HG03571 (cell line): ENCODE results near the gene HEBP2.
"Not testable (repeated sequence)": the region's sequence is repeated elsewhere in the genome, so short reads cannot be mapped to it uniquely, and the experiment has no call there.

Experiments used
- ATAC-seq: cut with Tn5 transposase; IDR thresholded peaks from one replicate; pipeline ENCODE4 v1.9.1; 2021; ENCODE audit not compliant: unreplicated experiment

HEBP2 gene

DNA sequence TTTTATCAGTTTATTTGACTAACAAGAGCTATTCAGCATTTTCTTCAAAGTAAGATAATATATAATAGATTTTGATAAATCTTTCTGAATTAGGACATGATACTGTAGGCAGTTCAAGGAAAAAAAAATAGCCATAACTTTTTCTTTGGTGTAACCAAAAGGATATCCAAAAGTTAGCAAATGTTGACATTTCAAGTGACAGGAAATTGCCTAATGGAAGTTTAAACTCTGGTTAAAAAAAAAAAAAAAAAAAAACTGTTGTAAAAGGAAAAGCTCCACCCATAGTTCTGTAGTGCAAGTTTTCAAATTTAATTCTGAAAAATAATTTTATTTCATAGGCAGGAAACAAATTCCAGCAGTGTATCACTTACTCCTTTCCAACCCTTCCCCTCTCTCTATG lies 18.8 kb downstream of the HEBP2 start:
- no peak for ATAC-seq

DNA sequence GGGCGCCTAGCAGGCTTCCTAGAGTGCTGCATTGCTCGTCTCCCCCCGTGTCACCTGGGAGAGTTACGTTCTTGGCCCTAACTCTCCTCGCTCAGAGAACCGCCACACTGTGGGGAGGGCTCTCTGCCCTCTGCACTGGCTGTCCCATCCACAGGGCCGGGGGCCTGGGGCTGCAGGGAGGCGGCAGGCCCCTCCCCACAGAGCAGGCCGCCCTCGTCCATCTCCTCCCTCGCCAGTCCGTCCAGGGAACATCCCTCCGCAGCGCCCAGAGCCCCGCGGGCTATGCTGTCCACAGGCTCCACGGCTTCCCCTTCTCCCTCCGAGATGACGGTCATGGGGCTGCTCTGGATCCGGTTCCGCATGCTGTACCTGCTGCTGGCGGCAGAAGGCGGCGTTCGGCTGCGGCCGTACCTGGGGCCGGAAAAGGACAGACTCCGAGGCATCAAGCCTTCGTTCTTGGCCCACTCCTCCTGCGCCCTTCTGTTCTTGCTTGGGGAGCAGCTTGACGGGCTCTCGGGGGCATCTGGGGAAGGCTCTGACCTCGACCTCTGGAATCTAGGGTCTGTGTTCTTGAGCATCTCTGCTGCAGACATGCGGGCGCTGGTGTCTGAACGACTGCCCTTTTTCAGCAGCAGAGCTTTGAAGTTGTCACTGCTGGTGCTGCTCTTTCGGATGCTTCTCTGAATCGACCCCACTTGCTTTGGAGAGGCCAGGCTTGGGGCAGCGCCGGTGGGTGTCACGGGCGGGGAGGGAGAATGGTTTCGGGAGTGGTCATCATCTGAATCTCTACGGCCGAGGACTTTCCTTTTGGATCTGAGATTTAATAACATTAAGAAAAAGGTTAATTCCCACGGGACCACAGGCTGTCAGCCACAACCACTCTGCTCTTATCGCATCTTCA lies 20.2 kb downstream of the HEBP2 start:
- ATAC-seq = no peak

DNA sequence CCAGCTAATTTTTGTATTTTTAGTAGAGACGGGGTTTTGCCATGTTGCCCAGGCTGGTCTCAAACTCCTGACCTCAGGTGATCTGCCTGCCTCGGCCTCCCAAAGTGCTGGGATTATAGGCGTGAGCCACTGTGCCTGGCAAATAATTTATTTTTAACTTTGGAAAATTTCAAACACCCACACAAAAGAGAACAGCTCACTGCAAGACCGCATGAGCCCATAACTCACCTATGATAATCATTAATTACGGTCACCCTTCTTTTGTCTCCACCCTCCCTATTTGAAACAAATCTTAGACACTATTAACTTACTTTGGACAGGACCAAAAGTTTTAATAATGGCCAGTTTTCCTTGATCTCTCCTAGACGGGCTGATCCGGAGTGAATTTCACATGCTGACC lies 21.2 kb downstream of the HEBP2 start:
- not testable (repeated sequence) for ATAC-seq

DNA sequence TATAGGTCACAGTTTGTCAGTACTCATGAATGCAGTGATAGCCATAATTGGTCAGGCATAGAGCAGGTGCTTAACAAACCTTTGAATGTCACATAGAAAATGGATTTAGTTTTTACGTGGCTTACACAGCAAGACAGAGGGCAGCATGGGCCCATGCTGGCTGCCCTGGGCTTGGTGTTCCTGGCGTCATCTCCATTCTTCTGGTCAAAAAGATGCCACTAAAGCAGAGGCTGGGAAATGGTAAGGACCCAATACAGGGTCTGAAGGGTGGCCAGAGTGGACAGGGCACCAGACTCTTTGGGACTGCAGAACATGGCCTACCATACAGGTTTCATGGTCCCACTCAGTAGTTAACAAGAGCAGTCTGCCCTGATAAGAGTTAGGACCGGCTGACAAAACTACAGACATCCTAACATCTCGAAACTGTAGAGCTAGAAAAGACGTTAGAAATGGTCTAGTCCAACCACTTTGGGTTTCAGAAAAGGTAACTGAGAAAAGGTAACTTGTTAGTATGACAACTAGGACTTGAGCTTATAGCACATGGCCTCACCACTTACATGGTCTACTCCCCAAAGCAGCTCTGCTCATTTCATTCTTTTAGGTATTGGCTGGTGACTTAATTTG lies 22.6 kb downstream of the HEBP2 start:
- ATAC-seq = no peak

DNA sequence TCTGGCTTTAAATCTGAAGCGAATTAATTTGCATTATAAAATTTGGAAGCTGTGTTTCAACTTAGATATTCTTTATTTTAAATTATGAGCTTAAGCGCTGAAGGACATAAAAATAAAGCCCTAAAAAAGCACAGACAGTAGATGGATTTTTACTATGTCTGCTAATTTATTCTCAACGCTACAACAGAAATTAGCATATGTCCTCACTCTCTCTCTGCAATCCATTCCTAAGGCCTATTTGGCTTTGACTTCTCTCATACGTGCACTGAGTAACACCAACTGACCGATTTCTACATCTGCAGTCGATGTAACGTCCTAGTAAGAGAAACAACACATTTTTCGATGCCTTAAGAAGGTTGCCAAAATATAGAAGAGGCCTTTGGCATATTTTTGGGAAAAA lies 23.7 kb downstream of the HEBP2 start:
- no peak for ATAC-seq

DNA sequence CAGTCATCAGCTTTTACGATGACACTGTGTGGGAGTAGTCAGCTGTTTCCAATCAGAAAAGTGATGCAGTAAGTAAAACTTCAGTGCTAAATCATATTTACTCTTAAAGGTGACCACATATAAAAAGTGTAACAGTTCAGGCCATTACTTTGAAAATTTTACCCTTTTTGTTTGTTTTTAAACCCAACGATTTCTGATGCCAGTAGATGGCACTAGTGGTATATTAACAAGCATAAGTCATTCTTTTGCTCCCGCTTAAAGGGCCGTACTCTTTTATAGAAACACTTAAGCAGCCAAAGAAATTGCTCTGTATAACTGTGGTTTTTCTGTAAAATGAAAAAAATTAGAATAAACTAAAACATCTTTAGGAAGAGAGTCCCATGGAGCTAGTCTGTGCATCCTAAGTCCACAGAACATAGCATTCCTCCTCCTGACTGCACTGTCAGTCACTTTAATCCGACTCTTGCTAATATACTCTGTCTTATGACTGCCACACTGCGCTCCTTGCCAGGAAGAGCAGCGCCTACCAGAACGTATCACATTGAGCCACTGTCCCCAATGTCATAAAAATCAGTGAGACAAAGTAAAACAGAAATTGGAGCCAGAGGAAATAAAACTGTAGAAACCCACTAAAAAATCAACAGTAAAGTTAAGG lies 25.0 kb downstream of the HEBP2 start:
- ATAC-seq = no peak

DNA sequence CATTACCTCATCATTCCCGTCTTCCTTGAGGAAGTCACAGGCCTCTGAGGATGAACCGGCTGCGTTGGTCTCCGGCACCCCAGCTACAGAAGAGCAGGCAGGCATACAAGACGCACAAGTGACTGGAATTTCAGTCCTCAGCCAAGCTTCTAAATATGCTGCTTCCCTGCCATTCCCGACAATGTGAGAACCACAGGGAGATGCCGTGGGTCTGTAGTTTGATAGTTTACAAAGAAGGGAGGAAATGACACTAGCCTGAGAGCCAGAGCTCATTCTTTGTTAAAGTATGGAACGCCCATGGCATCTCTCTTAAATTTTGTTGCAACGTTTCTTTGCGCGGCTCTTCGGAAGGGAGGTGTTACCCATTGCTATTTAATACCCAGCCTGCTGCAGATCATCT lies 25.7 kb downstream of the HEBP2 start:
- no peak for ATAC-seq

DNA sequence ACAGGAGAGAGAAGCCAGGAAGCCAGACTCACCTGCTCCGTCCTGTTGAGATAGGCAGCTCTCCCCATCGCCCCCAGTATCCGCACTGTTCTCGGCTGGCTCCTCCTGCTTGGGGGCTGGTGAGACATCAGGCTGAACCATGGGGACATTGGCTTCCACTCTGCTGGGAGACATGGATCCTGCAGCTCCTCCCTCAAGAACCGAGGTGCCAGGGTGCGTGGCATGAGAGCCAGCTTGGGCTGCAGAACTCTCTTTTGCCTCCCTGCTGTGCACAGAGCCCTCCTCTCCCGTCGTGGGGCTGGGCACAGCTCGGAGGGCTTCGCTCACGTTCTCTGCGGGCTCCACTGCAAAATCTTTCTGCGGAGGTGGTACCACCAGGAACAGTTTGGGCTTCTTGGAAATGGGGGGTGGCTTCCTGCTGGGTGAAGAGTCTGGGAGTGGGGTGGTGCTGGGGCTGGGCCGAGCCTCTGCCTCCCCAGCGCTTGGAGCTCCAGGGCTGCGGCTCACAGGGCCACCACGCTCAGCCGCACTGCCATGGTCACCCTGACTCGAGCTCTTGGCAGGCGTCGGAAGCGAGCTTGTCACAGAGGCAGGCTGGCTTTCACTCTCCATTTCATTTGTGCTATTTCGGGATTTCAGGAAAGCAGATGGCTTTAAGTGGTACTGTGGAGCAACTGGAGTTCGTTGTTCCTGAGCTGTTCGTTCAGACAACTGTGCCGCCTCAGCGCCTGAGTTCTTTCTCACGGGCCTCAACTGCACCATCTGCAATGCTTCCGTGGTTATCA lies 26.5 kb downstream of the HEBP2 start:
- no peak for ATAC-seq

DNA sequence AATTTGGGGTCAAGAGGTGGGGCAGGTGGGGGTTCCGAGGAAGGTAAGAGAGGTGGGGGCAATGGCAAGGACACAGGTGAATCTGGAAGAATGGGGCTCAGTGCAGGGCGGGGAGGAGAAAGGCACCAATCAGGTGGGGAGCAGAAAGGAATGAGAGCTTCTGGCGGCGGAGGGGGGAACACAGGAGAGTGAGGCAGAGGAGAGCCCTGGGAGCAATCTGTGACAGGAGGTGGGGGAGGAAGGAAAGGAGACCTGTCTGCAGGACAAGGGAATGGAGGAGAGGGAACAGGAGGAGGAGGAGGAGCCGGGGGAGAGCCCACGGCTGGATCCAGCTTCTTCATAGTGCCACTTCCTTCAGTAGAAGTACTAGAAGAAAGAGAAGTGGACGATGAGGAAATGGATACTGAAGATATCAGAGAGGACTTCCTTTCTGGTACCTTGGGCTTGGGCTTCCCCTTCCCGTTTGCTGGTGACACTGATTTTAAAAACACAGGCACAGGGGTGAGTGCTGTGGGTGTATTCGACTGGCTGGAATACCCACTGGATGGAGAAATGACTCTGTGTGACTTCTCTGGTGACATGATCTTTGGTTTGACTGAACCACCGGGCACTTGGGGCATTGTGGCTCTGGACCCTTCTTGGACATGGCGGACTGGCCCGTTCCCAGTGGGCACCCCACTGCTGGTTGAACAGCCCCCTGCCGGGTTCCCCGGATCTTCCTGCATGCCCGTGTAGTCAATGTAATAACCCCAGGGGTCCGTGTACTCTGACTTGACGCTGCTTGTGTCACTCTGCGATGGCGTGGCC lies 27.4 kb downstream of the HEBP2 start:
- ATAC-seq = no peak

DNA sequence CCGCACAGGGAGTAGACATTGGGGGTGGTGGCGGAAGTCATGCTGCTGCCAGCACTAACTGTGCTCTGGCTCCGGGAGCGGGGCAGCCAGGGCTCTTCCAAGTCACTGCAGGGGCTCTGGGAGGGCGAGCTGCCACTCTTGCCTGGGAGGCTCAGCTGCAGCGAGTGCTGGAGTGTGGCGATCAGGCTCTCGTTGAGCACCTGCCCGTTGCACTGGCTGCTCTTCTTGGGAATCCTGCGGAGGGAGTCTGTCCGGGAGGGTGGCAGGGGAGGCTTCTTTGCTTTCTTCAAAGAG lies 28.0 kb downstream of the HEBP2 start:
- ATAC-seq = no peak

DNA sequence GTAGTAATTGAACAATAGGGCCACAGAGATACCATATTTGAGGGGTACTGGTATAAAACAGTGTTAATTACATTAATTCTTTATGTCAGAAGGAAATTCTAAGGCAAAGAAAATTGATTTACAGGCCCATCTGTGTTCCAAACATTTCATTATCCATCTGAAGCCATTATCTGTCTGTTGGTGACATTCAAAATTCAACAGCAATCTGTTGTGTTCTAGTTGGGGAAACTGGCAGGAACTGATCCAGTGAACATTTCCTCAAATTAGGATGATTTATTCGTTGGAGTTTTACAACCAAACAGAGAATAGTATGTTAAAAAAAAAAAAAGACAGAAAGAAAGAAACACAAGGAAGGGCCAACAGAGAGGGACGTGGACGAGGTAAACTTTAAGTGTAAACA lies 30.1 kb downstream of the HEBP2 start:
- ATAC-seq = no peak

DNA sequence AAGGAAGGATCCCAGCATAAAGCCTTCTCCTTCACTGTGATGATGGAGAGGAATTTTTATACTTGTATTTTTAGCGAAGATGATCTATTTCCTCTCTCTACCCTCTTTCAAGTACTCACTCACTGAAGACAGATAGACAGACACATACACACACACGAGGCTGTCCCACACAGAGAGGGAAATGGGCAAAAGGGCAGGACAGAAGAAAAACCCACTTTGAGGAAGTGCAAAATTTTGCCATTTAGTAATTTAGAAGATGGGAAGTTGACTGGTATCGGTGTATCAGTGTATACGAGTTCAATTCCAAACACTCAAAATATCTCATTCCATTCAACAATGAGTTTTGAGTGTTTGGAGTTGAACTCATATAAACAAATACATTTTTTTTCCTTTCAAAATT lies 30.9 kb downstream of the HEBP2 start:
- no peak for ATAC-seq

DNA sequence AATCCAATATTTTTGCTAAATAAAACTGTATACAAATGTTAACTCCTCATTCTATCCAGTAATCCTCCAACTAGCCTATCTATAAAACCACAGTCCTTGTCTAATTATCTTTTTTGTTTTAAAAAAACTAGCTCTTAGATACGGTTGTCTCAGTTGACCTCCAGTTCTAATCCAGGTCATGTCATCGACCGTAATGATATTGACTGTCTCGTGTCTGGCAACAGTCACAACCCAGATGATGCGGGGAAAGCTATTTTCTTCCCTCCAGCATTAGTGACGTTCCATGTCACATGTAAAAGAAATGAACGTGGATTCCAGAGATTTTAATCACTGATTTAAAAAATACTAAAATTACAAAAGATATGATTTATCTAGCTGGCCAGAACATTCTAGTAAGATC lies 35.5 kb downstream of the HEBP2 start:
- ATAC-seq = no peak

DNA sequence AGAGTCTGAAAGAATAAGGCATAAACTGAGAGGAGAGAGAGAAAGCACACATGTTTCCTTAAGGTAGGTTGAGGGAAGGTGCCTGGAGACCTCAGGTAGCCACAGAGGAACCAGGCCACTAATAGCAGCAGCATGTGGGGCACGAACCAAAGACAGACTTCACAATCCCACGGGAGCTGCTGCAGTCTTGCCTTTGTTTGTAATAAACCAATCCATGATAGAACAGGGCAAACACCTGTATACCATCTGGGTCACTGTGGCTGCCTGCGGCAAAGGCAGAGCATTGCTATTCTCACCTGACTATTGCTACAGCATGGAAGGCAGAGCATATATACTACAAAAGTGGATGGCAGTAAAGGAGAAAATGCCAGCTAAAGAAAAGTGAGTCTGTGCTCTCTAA lies 36.3 kb downstream of the HEBP2 start:
- ATAC-seq = no peak

DNA sequence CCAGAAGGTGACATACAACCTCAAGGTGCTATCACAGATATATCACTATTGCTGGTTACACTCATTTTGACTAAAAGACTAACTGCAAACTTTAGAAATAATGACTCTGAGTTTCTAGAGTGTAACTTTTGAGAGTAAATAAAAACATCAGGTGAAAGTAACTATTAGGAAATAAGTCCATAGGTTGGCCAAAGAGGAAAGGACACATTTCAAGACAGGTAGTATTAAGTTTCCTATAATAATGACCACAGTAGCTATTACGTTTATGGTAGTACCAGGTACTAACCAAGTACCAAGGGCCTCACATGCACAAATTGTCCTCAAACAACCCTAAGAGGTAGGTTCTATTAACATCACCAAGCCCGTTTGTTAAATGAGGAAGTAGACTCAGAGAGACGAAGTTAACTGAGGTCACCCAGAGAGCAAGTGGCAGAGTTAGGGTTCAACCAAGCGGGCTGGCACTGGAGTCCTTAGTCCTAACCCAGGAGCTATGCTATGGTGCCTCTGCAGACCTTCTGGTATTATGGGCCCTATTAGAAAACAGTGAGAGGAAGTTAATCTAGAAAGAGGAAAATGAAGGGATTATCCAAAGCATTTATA lies 36.8 kb downstream of the HEBP2 start:
- ATAC-seq = no peak

DNA sequence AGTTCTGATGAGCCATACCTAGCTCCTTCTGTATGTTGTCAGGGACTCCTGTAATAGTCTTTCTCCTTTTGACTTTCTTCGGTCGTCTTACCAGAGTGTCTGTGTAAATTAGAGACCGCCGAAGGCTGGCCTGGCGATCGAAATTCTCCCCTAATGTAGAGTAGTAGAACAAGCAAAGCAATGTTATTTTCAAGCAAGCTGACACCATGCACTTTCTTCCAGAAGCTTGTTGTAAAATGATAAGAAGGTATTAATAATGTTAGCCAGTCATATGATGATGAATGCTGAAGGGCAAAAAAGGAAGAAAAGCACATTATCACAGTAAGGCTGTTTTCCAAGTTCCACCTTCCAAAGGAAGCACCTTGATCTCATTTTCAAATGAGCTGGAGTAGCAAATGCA lies 37.9 kb downstream of the HEBP2 start:
- ATAC-seq = no peak

DNA sequence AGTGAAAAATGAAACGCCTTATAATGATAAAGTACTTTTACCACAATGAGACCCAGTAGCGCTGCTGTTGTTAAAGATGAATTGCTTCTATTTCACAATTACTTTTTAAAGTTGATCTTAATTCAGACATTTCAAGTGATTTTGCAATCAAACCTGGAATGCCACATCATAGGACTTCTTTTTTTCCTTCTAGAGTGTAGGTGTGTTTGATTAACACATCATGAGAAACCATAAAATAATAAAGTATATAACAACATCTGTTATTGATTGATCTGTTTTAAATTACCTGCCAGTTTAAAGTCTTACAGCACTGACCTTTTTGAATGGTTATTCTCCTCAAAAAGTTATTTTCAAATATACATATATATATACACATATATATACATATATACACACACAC lies 38.6 kb downstream of the HEBP2 start:
- ATAC-seq = no peak

DNA sequence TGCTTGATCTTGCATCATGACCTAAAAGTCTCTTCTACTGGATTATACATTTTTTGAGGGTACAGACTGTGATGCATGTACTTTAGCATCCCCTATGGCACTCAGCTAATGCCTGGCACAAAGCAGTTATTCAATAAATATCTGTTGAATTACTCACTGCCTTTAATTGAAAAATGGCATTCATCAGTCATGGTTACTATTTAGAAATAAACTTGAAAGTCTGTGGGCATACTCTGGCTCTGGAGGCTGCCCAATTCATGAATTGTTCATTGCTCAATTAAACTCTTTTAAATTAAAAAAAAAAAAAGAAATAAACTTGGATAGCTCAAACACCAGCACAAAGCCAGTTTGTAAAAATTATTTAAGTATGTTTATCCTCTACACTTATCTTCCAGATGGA lies 40.0 kb downstream of the HEBP2 start:
- no peak for ATAC-seq

DNA sequence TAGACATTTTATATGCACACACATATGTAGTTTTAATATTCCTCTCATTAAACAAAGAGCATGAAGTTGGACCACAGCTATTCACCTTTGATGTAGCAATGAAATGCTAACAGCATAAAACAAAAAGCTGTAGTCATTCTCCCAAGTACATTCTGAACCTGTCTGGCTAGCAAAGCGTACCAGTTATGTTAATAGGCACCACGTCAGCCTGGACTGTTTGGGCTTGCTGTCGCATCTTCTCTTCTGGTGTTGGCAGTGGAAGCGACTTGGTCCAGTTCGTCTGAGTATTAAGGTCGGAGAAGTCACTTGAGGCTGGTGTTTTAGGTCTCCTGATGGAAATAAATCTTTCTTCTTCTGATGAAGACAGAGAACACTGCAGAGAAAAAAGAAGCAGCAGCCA lies 42.8 kb downstream of the HEBP2 start:
- no peak for ATAC-seq

DNA sequence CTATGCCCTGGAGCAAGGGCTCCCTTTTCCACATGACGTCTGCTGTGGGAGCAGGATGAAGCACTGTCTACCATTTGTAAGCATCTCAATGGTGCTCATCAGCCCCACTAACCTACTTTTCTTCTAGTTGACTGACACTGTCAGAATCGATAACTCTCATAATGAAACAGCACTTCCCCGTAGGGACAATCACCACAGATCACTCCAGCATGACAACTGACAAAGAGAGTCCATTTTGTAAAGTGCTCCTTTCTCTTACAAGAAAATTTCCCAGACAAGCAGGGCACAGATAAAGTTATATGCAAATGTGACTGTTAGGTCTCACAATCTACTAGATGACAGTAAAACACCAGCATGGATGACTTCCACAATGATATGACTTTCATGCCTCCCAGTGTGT lies 46.4 kb downstream of the HEBP2 start:
- ATAC-seq = no peak
